SJCRH30 (cell line): ENCODE data around the gene IQCE. TPM values are rescaled to one million over a fixed set of nuclear protein-coding genes. Genes with fewer than 3 reads are reported as not detected.
A peak's percentile ranks its signal among the peaks of the same experiment; 100 is the strongest.

Experiments
- DNase-seq, 2 experiments: peaks; one replicate each; pipeline ENCODE4 v3.0.0-alpha.2; 2015 to 2020
- H3K27ac ChIP-seq: fragments of 250-450 bp; sonication (Bioruptor Pico); 2 replicates; pipeline ENCODE4 v1.5.1; 2020; ENCODE audit warnings: mild to moderate bottlenecking, moderate library complexity
- H3K27me3 ChIP-seq: fragments of 250-450 bp; sonication (Bioruptor Pico); 2 replicates; pipeline ENCODE4 v1.5.1; 2020; ENCODE audit warnings: mild to moderate bottlenecking, moderate library complexity
- H3K36me3 ChIP-seq: fragments of 250-450 bp; sonication (Bioruptor Pico); 2 replicates; pipeline ENCODE4 v1.5.1; 2020; ENCODE audit warnings: mild to moderate bottlenecking, moderate library complexity
- H3K4me1 ChIP-seq: fragments of 250-450 bp; sonication (Bioruptor Pico); 2 replicates; pipeline ENCODE4 v1.5.1; 2020; ENCODE audit warnings: mild to moderate bottlenecking, moderate library complexity
- H3K4me3 ChIP-seq: fragments of 250-450 bp; sonication (Bioruptor Pico); 2 replicates; pipeline ENCODE4 v1.5.1; 2020; ENCODE audit warnings: mild to moderate bottlenecking, moderate library complexity
- H3K9me3 ChIP-seq: fragments of 250-450 bp; sonication (Bioruptor Pico); replicated peaks from 2 replicates; pipeline ENCODE4 v1.5.1; 2020; ENCODE audit warnings: mild to moderate bottlenecking, moderate library complexity
- total RNA-seq: library from RNA; depleted of rRNA; stranded (reverse); fragments of >200 nt; shearing (Covaris generic); gene quantifications from 2 replicates; pipeline ENCODE4 v1.2.3, GENCODE V29; 2014; rRNA removed

The IQCE gene, protein sequence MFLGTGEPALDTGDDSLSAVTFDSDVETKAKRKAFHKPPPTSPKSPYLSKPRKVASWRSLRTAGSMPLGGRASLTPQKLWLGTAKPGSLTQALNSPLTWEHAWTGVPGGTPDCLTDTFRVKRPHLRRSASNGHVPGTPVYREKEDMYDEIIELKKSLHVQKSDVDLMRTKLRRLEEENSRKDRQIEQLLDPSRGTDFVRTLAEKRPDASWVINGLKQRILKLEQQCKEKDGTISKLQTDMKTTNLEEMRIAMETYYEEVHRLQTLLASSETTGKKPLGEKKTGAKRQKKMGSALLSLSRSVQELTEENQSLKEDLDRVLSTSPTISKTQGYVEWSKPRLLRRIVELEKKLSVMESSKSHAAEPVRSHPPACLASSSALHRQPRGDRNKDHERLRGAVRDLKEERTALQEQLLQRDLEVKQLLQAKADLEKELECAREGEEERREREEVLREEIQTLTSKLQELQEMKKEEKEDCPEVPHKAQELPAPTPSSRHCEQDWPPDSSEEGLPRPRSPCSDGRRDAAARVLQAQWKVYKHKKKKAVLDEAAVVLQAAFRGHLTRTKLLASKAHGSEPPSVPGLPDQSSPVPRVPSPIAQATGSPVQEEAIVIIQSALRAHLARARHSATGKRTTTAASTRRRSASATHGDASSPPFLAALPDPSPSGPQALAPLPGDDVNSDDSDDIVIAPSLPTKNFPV
- total RNA-seq, result 5.0 and 5.1 TPM in 2 replicates

DNA sequence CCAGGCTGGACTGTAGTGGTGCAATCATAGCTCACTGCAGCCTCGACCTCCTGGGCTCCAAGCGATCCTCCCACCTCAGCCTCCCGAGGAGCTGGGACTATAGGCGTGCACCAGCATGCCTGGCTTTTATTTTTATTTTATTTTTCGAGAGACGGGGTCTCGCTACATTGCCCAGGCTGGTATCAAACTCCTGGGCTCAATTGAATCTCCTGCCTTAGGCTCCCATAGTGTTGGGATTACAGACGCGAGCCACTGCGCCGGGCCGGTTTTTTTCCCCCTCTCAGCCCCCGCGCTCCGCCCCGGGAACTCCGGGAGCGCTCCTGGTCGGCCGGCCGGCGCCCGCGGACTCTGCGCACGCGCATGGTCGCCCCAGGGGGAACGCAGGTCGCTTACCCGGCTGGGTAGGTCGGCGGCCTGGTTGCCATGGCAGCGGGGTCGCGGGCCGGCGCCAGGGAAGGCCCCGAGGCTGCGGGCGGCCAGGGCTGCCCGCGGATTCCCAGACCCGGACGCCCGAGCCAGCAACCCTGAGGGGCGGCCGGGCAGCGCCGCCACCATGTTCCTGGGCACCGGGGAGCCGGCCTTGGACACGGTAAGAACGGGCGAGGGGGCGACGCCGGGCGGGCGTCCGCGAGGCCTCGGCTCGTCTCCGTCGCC lies at the start of gene IQCE:
IQCE (plus strand) TSS at position 351 of the 654 bp plus-strand sequence; CDS start at position 554, 203 bp downstream.
- no peak within 1 kb of the TSS for H3K27ac ChIP-seq
- no peaks in the 10 kb centered on the region for H3K9me3 ChIP-seq
- H3K27me3 ChIP-seq, result no peaks in the 10 kb centered on the region
- peaks cover 11% of the 10 kb centered on the region for H3K4me1 ChIP-seq
- no peaks in the 10 kb centered on the region for H3K36me3 ChIP-seq
- peak within 1 kb of the TSS; percentile 76 for H3K4me3 ChIP-seq
- peak; percentile 95 to 97 for DNase-seq

DNA sequence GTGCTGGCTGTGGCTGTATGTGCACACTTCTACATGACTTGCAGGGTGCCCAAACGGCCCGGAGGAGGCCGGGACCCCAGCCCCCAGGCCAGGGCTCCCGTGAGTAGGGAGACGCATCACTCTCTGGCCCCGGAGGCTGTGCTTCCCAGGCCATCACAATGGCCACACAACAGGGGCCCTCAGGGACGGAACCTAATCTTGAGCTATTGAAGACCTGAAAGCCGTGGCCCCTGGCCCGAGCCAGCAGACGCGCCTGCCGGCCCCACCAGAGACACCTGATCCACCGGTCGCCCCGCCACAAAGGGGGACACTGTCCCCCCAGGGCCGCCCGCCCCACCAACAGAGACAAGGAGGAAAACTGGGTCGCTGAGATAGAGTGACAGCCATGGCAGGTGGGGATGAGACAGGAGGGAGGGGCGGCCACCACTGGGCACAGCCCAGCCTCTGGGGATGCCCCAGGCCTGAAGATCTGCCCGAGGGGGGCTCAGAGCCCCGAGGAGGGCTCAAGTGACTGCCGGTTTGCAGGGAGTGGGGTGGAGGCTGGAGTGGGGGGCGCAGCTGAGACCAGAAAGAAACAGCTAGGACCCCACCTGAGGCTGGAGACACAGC lies 49.4 kb upstream of the IQCE start:
- H3K9me3 ChIP-seq, result no peaks in the 10 kb centered on the region
- H3K4me3 ChIP-seq, result peak overlapping the region; percentile 32
- H3K4me1 ChIP-seq, result peaks cover 66% of the 10 kb centered on the region
- DNase-seq, result peak; percentile 61 to 74
- H3K36me3 ChIP-seq, result no peaks in the 10 kb centered on the region
- no peaks in the 10 kb centered on the region for H3K27me3 ChIP-seq
- peak overlapping the region; percentile 70 for H3K27ac ChIP-seq

DNA sequence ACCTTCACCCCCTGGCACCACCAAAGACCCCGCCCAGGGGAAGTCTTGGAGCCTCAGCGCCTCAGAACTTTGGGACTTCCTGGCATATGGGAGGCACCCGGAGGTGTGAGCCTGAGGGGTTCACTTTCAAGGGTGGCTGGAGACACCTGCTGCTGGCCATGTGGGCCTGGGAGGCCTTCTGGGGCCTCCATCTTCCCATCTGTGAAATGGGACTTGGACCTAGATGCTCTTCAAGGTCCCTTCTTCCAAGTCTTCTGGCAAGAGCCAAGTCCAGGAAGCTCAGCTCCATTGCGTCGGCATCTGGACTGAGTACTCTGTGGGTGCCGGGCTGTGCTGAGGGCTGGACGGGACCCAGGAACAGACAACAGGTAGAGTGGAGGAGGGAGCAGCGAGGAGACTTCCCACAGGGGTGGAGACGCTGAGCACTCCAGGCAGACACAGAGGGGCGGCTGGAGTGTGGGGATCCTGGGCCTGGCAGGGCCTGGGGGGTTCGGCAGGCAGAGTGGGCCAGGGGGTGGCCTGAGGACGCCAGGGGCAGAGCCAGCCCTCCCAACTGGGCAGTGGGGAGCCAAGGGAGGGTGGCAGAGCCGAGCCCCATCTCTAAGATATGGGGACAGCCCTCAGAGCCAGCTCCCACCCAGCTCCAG lies 48.5 kb upstream of the IQCE start:
- no peak for DNase-seq
- H3K4me3 ChIP-seq, result no peak overlapping the region
- no peaks in the 10 kb centered on the region for H3K36me3 ChIP-seq
- peaks cover 58% of the 10 kb centered on the region for H3K4me1 ChIP-seq
- no peaks in the 10 kb centered on the region for H3K9me3 ChIP-seq
- peak overlapping the region; percentile 70 for H3K27ac ChIP-seq
- no peaks in the 10 kb centered on the region for H3K27me3 ChIP-seq

DNA sequence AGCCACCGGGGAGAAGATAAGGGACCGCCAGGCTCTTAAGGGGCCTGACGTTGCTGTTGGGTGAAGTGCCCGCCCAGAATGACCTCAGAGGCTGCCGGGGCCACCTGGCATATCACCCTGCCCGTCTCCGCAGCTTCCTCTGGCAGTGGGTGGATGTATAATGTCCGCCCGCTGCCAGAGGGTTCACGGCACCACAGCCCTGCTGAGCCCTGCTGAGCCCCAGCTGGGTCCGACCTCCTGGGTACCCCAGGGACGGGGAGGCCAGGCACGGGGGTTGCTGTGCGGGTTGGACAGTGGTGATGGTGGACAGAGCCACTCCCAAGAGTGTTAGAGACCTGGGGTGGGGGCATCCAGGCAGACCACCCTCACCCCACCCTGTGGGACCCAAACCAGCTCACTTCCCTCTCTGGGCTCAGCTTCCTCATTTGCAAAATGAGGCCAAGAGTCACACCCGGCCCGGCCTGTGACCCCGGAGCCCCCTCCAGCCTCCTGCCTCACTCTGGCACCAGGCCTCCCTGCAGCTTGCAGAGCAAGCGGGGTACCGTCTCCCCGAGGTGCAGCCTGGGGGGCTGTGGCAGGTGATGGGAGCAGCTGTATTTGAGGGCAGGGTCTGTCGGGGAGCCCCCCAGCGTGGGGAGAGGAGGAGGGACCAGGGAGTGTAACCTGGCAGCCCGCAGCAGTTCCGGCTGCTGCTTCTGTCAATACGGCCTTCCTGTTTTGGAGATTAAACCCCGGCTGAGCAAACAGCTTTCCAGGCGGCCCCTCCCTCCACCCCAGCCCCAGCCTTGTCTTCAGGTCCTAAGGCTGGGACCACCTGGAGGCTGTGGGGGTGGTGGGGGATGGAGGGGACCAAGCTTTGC lies 47.6 kb upstream of the IQCE start:
- H3K27ac ChIP-seq, result peak overlapping the region; percentile 6; the same call in 1 of the 2 replicates
- peak in 1 of 2 experiments; percentile 61 for DNase-seq
- no peaks in the 10 kb centered on the region for H3K27me3 ChIP-seq
- H3K4me3 ChIP-seq, result no peak overlapping the region
- H3K36me3 ChIP-seq, result no peaks in the 10 kb centered on the region
- H3K9me3 ChIP-seq, result no peaks in the 10 kb centered on the region
- H3K4me1 ChIP-seq, result peaks cover 60% of the 10 kb centered on the region

DNA sequence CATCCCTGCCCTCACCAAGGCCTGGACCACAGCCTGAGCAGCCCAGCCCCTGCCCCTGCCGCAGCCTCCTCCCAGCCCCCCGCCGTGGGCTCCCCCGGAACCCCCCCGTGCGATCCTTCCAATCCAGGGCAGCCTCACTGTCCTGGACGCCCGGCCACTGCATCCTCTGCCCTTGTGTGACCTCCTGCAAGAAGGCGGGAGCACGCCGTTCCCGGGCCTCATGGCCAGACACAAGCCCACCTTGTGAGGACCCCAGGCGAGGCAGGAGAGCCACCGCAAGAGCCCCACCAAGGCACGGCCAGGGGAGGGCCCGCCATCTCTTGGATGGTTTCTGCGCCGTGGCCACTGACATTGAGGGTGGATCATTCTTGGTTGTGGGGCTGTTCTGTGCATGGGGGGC lies 47.0 kb upstream of the IQCE start:
- no peaks in the 10 kb centered on the region for H3K27me3 ChIP-seq

DNA sequence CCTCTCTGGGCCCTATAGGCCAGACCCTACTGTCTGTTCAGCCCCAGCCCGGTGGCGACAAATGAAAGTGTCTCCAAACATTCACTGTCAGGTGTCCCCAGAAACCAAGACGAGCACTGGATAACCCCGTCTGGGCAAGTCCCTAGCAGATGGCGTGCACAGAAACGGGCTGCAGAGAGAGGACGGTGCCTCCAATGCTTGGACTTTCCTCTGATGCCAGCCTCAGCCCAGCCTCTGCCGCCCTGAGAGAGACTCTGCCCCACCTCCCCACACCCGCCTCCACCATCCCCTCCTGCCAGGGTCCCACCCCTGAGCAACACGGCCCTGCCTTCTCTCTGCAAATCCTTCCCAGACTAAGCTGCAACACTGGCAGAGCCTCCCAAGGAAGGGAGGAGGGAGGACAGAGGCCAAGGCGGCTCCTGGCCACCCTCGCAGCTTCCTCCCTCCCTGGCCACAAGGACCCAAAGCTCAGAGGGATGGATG lies 46.6 kb upstream of the IQCE start:
- Histone ChIP-seq H3K9me3 (no peaks in the 10 kb centered on the region), H3K27ac (no peak overlapping the region), H3K4me3 (no peak overlapping the region), H3K4me1 (peaks cover 66% of the 10 kb centered on the region), H3K27me3 (no peaks in the 10 kb centered on the region), H3K36me3 (no peaks in the 10 kb centered on the region)
- no peak for DNase-seq

More for the DNA sequence above, 47.0 kb upstream of the IQCE start:
- H3K4me3 ChIP-seq, result no peak overlapping the region
- no peak for DNase-seq
- no peak overlapping the region for H3K27ac ChIP-seq
- H3K36me3 ChIP-seq, result no peaks in the 10 kb centered on the region
- H3K9me3 ChIP-seq, result no peaks in the 10 kb centered on the region
- peaks cover 63% of the 10 kb centered on the region for H3K4me1 ChIP-seq

DNA sequence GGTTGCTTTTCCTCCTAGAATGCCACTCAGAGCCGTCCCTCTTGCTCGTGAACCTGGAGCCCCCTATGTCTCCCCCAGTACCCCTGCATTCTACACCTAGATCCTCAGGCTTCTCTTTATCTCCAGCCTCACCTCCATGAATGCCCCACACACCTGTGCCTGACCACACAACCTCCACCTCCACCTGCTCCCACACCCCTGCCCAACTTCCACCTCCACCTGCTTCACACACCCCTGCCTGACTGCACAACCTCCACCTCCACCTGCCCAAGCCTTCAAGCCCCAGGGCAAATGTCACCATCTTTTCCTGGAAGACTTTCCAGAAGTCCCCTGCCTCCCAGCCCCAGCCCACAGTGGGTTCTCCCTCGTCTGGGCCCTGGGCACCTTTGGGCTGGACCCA lies 46.1 kb upstream of the IQCE start:
- H3K4me3 ChIP-seq, result no peak overlapping the region
- H3K36me3 ChIP-seq, result no peaks in the 10 kb centered on the region
- no peaks in the 10 kb centered on the region for H3K9me3 ChIP-seq
- H3K4me1 ChIP-seq, result peaks cover 67% of the 10 kb centered on the region
- H3K27ac ChIP-seq, result no peak overlapping the region
- no peak for DNase-seq
- no peaks in the 10 kb centered on the region for H3K27me3 ChIP-seq

DNA sequence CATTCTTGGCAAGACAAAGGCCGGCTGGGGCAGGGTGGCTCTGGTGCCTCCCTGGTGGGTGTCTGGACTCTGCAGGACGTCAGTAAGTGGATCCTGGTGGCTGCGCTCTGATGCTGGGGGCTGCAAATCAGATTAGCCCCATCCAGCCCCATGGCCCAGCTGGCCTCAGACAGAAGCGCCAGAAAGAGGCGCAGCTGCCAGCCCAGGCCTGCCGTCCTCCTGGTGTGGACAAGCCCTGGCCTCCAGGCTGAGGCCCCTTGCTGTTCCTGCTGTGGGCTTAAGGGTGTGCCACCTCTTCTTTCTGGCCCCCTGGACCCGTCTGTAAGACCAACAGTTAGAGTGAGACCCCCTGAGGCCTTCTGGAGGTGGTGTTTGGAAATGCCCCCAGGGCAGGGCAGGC lies 45.1 kb upstream of the IQCE start:
- Histone ChIP-seq H3K9me3 (no peaks in the 10 kb centered on the region), H3K36me3 (no peaks in the 10 kb centered on the region), H3K27ac (no peak overlapping the region), H3K4me1 (peaks cover 69% of the 10 kb centered on the region), H3K27me3 (no peaks in the 10 kb centered on the region), H3K4me3 (no peak overlapping the region)
- peak in 1 of 2 experiments; percentile 53 for DNase-seq

DNA sequence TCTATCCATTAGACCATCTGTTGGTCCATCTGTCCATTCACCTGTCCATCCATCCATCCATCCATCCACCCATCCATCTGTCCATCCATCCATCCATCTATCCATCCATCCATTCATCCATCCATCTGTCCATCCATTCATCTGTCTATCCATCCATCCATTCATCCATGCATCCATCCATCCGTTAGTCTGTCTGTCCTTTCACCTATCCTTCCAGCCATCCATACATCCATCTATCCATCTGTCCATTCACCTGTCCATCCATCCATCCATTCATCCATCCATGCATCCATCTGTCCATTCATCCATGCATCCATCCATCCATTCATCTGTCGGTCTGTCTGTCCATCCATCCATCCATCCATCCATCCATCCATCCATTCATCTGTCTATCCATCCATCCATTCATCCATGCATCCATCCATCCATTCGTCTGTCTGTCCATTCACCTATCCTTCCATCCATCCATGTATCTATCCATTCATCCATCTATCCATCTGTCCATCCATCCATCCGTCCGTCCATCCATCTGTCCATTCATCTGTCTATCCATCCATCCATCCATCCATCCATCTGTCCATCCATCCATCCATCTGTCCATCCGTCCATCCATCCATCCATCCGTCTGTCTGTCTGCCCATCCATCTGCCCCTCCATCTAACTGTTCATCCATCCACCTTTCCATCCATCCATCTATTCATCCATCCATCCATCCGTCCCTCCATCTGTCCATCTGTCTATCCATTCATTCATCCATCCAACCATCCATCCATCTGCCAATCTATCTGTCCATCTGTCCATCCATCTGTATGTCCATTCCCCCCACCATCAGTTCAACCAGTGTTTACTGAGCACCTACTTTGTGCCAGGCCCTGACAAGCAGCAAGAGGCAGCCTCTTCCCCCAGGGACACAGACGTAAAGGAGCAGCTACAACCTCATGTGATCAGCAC lies 44.0 kb upstream of the IQCE start:
- H3K9me3 ChIP-seq, result no peaks in the 10 kb centered on the region
- H3K4me1 ChIP-seq, result peaks cover 65% of the 10 kb centered on the region
- H3K4me3 ChIP-seq, result no peak overlapping the region
- H3K27me3 ChIP-seq, result no peaks in the 10 kb centered on the region
- no peak overlapping the region for H3K27ac ChIP-seq
- H3K36me3 ChIP-seq, result no peaks in the 10 kb centered on the region
- no peak for DNase-seq

DNA sequence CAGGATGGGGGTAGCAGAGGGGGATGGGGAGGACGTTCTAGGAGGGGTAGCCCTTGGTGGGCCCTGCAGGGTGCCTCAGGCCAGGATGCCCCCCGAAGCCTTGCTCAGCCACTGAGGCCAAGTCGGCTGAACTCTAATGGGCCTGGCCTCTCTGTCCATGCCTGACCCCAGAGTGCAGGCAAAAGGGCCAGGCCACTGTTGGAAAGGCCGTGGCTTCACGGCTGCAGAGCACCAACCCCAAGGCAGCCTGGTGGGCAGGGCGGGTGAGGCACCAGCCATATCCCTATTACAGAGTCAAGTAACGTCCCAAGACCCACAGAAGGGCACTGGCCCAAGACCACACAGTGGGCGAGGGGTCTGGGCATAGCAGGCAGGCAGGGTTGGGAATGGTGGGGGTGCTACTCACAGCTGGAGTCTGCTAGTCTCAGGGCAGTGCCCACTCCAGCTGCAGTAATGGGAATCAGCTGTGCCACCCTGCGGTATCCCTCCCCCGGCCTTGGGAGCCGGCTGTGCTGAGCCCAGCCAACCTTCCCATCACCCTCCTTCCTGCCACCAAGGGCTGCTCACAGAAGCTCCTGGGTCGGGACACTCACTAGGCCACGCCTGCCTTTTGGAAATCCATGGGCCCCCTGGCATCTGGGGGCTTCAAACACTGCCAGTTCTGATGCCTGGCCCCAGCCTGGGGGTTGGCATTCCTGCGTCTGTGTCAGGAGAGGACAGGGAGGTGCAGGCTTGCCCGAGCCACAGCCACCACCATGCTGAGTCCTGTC lies 43.2 kb upstream of the IQCE start:
- H3K36me3 ChIP-seq, result no peaks in the 10 kb centered on the region
- H3K4me3 ChIP-seq, result no peak overlapping the region
- DNase-seq, result no peak
- no peak overlapping the region; the same call in 1 of the 2 replicates for H3K27ac ChIP-seq
- no peaks in the 10 kb centered on the region for H3K9me3 ChIP-seq
- H3K27me3 ChIP-seq, result no peaks in the 10 kb centered on the region
- peaks cover 57% of the 10 kb centered on the region for H3K4me1 ChIP-seq

DNA sequence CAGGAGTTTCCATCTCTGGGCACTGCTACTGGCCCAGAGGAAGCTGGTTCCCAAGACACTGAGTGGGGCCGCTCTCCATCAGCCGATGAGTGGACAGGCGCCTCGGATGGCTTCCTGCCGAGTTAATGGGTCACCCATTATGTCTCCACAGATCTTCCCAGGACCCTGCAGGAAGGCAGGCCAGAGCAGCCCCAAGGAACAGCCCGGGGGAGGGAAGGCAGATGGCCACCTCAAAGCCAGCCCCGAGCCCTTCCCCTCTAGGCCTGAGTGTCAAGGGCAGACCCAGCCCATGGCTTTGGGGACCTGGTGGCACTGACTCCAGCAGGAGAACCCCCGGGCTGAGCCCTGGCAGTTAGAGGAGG lies 42.6 kb upstream of the IQCE start:
- no peaks in the 10 kb centered on the region for H3K36me3 ChIP-seq
- no peaks in the 10 kb centered on the region for H3K9me3 ChIP-seq
- no peak overlapping the region for H3K4me3 ChIP-seq
- DNase-seq, result peak in 1 of 2 experiments; percentile 18
- H3K27ac ChIP-seq, result peak overlapping the region; percentile 84
- H3K27me3 ChIP-seq, result no peaks in the 10 kb centered on the region
- peaks cover 51% of the 10 kb centered on the region for H3K4me1 ChIP-seq

DNA sequence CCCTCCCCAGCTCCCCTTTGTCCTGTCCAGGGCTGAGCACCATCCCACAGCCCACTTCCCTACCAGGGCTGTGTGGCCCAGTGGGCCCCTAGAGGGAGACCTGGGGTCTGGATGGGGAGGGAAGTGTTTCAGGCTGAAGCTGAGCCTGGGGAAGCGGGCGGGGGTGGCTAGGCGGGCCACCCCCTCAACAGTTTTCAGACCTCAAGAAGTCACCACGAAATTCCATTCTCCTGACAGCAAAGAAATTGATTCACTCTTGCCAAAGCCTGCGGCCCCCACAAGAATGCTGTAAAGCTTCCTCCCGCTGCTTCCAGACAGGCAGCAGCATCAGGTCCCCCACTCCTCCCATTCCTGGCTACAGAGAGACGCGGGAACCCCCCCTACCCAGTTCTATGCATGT lies 41.8 kb upstream of the IQCE start:
- Histone ChIP-seq H3K36me3 (no peaks in the 10 kb centered on the region), H3K9me3 (no peaks in the 10 kb centered on the region), H3K27ac (peak overlapping the region; percentile 84), H3K27me3 (no peaks in the 10 kb centered on the region), H3K4me1 (peaks cover 49% of the 10 kb centered on the region), H3K4me3 (no peak overlapping the region)
- peak; percentile 89 to 91 for DNase-seq
